Mesendoderm (in vitro differentiated cells): ENCODE measurements around the gene LRFN5.

Experiments used
- DNase-seq: peaks from one replicate; pipeline ENCODE4 v3.0.0; 2013
- H2AK5ac ChIP-seq: 2 replicates; pipeline ENCODE4 v1.6.1; 2013; ENCODE audit warnings: low read length, inconsistent platforms
- H2BK120ac ChIP-seq: 2 replicates; pipeline ENCODE4 v1.6.1; 2013; ENCODE audit warnings: low read depth, mild to moderate bottlenecking, low read length, moderate library complexity, mixed read lengths
- H2BK15ac ChIP-seq: replicated peaks from 2 replicates; pipeline ENCODE4 v1.6.1; 2013; ENCODE audit warnings: low read depth, mild to moderate bottlenecking, moderate library complexity
- H2BK5ac ChIP-seq: 2 replicates; pipeline ENCODE4 v1.6.1; 2013; ENCODE audit warnings: low read length, inconsistent platforms
- H3K18ac ChIP-seq: 2 replicates; pipeline ENCODE4 v1.6.1; 2013; ENCODE audit warnings: mild to moderate bottlenecking, low read length, mixed read lengths
- H3K23ac ChIP-seq: one replicate; pipeline ENCODE4 v1.6.1; 2013; ENCODE audit warnings: low read length
- H3K27ac ChIP-seq: 2 replicates; pipeline ENCODE4 v1.5.1; 2013; ENCODE audit warnings: low read depth, mild to moderate bottlenecking, inconsistent platforms, low read length, moderate library complexity
- H3K27me3 ChIP-seq: 2 replicates; pipeline ENCODE4 v1.6.1; 2013; ENCODE audit warnings: low read length, control low read depth, mild to moderate bottlenecking, inconsistent platforms; ENCODE audit not compliant: insufficient read depth, poor library complexity
- H3K36me3 ChIP-seq: 2 replicates; pipeline ENCODE4 v1.6.1; 2013; ENCODE audit warnings: low read length, inconsistent platforms; ENCODE audit not compliant: control insufficient read depth, insufficient read depth
- H3K4ac ChIP-seq: one replicate; pipeline ENCODE4 v1.6.1; 2013; ENCODE audit warnings: low read depth, mild to moderate bottlenecking, low read length, moderate library complexity
- H3K4me1 ChIP-seq: 2 replicates; pipeline ENCODE4 v1.6.1; 2013; ENCODE audit warnings: low read depth, low read length, inconsistent platforms; ENCODE audit not compliant: control insufficient read depth
- H3K4me2 ChIP-seq: 2 replicates; pipeline ENCODE4 v1.6.1; 2013; ENCODE audit warnings: low read length
- H3K4me3 ChIP-seq: 2 replicates; pipeline ENCODE4 v1.5.1; 2013; ENCODE audit warnings: mild to moderate bottlenecking, low read length
- H3K56ac ChIP-seq: one replicate; pipeline ENCODE4 v1.6.1; 2013; ENCODE audit warnings: low read length
- H3K79me1 ChIP-seq: 2 replicates; pipeline ENCODE4 v1.6.1; 2013; ENCODE audit warnings: low read length, inconsistent platforms
- H3K79me2 ChIP-seq: 2 replicates; pipeline ENCODE4 v1.6.1; 2013; ENCODE audit warnings: mild to moderate bottlenecking, low read length; ENCODE audit not compliant: control insufficient read depth, insufficient read depth
- H3K9ac ChIP-seq: 2 replicates; pipeline ENCODE4 v1.6.1; 2013; ENCODE audit warnings: low read length, inconsistent platforms
- H4K5ac ChIP-seq: one replicate; pipeline ENCODE4 v1.6.1; 2013; ENCODE audit warnings: low read length
- H4K8ac ChIP-seq: one replicate; pipeline ENCODE4 v1.6.1; 2013; ENCODE audit warnings: low read depth, mild to moderate bottlenecking, control low read depth, low read length, moderate library complexity
- WGBS: extraction: QIAGEN DNeasy Blood & Tissue Kit; methylation state at CpG from one replicate; pipeline ENCODE4 v1.1.7; 2013; ENCODE audit warnings: low lambda C conversion rate, missing lambda C conversion rate; ENCODE audit not compliant: insufficient coverage; ENCODE audit errors: extremely low coverage; 5-methylcytosine and 5-hydroxymethylcytosine counted together

Gene LRFN5

DNA sequence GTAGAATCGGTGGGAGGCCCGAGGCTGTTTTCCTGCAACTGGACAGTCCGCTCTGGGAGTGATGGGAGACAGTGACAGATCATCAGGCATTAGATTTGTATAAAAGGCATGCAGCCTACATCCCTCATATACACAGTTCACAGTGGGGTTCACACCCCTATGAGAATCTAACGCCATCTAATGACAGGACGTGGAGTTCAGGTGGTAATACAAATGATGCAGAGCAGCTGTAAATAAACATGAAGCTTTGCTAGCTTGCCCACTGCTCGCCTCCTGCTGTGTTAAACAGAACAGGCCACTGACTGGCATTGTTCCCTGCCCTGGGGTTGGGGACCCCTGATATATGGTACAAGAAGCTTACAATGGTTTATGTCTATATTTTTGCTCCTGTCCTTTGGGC is 179.0 kb downstream of the LRFN5 start:
- H3K9ac ChIP-seq: no peak overlapping the region
- no peak overlapping the region for H3K18ac ChIP-seq
- no peak overlapping the region for H3K56ac ChIP-seq
- no peaks in the 10 kb centered on the region for H3K79me2 ChIP-seq
- H3K4me2 ChIP-seq: no peak overlapping the region
- H2BK15ac ChIP-seq: no peak overlapping the region
- H4K8ac ChIP-seq: no peak overlapping the region
- H3K27ac ChIP-seq: no peak overlapping the region
- H4K5ac ChIP-seq: no peak overlapping the region
- no peak overlapping the region for H2AK5ac ChIP-seq
- H3K4me3 ChIP-seq: no peak overlapping the region
- H3K4me1 ChIP-seq: no peaks in the 10 kb centered on the region
- no peaks in the 10 kb centered on the region for H3K27me3 ChIP-seq
- H3K23ac ChIP-seq: no peak overlapping the region
- H3K4ac ChIP-seq: no peak overlapping the region
- no CpG with 5 or more reads among the region's 6 CpGs for whole genome bisulfite sequencing
- DNase-seq: peak; percentile 52
- H2BK5ac ChIP-seq: no peak overlapping the region
- no peaks in the 10 kb centered on the region for H3K36me3 ChIP-seq
- no peaks in the 10 kb centered on the region for H3K79me1 ChIP-seq
- H2BK120ac ChIP-seq: no peak overlapping the region

DNA sequence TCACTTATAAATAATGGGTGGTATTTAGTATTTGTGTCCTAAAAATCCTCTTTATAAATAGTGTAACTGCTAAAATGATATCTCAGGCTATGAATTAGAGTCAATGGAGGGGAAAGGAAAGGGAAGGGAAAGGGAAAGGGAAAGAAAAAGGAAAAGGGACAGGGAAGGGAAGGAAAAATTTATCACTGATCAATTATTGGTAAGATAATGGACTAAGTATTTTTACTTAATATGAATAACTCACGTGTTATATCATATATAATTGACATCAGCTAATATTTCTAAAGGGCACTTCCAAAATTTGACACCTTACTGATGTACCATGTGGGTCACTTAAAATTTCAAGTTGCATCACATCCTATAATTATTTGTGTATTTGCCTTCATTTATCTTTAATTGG is 193.1 kb downstream of the LRFN5 start:
- DNase-seq: no peak
- no peak overlapping the region for H2BK15ac ChIP-seq
- H3K4me1 ChIP-seq: no peaks in the 10 kb centered on the region
- no peaks in the 10 kb centered on the region for H3K36me3 ChIP-seq
- H4K8ac ChIP-seq: no peak overlapping the region
- no peaks in the 10 kb centered on the region for H3K79me2 ChIP-seq
- WGBS: no CpG with 5 or more reads among the region's 1 CpG
- H3K4ac ChIP-seq: no peak overlapping the region
- no peak overlapping the region for H2BK5ac ChIP-seq
- no peak overlapping the region for H3K18ac ChIP-seq
- H3K79me1 ChIP-seq: no peaks in the 10 kb centered on the region
- H3K27ac ChIP-seq: no peak overlapping the region
- H2AK5ac ChIP-seq: no peak overlapping the region
- no peak overlapping the region for H3K4me3 ChIP-seq
- no peak overlapping the region for H3K4me2 ChIP-seq
- no peak overlapping the region for H3K56ac ChIP-seq
- no peak overlapping the region for H3K23ac ChIP-seq
- no peak overlapping the region for H3K9ac ChIP-seq
- no peaks in the 10 kb centered on the region for H3K27me3 ChIP-seq
- H2BK120ac ChIP-seq: no peak overlapping the region
- no peak overlapping the region for H4K5ac ChIP-seq

DNA sequence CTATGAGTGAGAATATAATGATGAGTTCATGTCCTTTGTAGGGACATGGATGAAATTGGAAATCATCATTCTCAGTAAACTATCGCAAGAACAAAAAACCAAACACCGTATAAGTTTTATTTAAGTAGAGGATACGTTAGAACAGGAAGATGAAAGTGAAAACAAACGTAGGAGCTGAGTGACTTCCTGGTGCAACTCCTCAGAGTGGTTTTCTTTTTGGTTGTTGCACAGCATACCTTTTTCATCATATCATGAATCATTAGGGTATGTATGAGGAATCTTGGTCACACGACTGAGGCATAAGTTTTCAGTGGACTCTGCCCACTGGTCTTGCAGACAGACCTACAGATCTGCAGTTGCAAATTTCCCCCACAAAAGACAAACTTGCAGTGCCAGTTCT is 199.0 kb downstream of the LRFN5 start:
- H3K56ac ChIP-seq: no peak overlapping the region
- H3K27ac ChIP-seq: no peak overlapping the region
- H3K4me1 ChIP-seq: no peaks in the 10 kb centered on the region
- H3K27me3 ChIP-seq: no peaks in the 10 kb centered on the region
- no peak overlapping the region for H2BK5ac ChIP-seq
- H3K4me2 ChIP-seq: no peak overlapping the region
- no peak overlapping the region for H3K4ac ChIP-seq
- H3K79me1 ChIP-seq: no peaks in the 10 kb centered on the region
- no peak for DNase-seq
- H3K4me3 ChIP-seq: no peak overlapping the region
- H2BK120ac ChIP-seq: no peak overlapping the region
- no peak overlapping the region for H3K23ac ChIP-seq
- H4K8ac ChIP-seq: no peak overlapping the region
- no peak overlapping the region for H2AK5ac ChIP-seq
- no peaks in the 10 kb centered on the region for H3K36me3 ChIP-seq
- H4K5ac ChIP-seq: no peak overlapping the region
- no peak overlapping the region for H2BK15ac ChIP-seq
- no peak overlapping the region for H3K9ac ChIP-seq
- WGBS: no CpG with 5 or more reads among the region's 5 CpGs
- H3K18ac ChIP-seq: no peak overlapping the region
- no peaks in the 10 kb centered on the region for H3K79me2 ChIP-seq

DNA sequence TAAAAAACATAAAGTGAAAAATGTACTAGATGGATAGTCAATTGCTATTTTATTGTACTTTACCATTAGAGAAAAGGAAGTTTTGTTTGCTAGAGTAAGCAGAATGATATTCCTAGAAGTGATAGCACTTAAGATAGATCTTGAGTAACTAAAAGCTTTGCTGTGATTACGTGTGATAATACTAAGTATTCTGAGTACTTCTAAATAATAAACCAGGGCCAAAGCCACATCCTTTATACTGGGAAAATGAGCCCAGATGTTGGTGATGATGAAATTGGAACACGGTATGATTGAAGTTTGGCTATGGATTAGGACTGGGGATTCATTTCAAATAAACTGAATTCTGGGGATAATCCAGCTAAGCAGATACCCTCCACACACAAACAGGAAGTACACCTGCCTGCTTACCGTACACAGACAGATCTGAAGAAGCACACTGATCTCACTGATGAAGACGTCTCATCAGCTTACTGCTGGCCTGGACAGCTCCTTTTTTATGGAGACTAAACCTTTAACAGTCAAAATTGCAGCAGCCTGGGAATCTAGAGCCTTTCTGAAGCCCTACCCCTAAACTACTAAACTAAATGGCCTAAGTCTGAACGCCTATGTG is 199.8 kb downstream of the LRFN5 start:
- no CpG with 5 or more reads among the region's 5 CpGs for whole genome bisulfite sequencing

DNA sequence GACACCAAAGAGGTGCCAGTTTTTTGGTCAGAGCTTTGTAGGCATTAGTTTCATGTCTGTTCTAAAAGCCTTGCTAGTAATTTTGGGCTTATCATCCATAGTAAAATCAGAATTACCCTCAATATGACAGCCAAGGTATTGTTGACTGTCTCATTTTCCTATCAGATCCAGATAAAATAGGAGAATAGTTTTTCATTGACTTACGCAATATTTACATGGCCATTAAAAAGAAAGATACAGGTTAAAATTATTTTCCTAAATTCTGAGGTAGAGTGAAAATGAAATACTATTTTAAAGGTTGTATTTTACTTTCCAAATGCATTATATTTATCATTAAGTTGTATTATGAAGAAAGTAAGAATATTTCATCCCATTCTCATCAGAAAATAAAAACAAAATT is 203.7 kb downstream of the LRFN5 start:
- H3K4me2 ChIP-seq: no peak overlapping the region
- H3K36me3 ChIP-seq: no peaks in the 10 kb centered on the region
- no peaks in the 10 kb centered on the region for H3K27me3 ChIP-seq
- no peak overlapping the region for H3K27ac ChIP-seq
- no peak overlapping the region for H3K56ac ChIP-seq
- no peaks in the 10 kb centered on the region for H3K4me1 ChIP-seq
- DNase-seq: no peak
- H2BK15ac ChIP-seq: no peak overlapping the region
- H2BK5ac ChIP-seq: no peak overlapping the region
- H4K5ac ChIP-seq: no peak overlapping the region
- no peaks in the 10 kb centered on the region for H3K79me1 ChIP-seq
- H3K23ac ChIP-seq: no peak overlapping the region
- no peaks in the 10 kb centered on the region for H3K79me2 ChIP-seq
- H3K9ac ChIP-seq: no peak overlapping the region
- H3K18ac ChIP-seq: no peak overlapping the region
- no peak overlapping the region for H4K8ac ChIP-seq
- H2AK5ac ChIP-seq: no peak overlapping the region
- no CpG with 5 or more reads among the region's 1 CpG for WGBS
- no peak overlapping the region for H3K4me3 ChIP-seq
- H3K4ac ChIP-seq: no peak overlapping the region
- no peak overlapping the region for H2BK120ac ChIP-seq

More for the DNA sequence above, 199.8 kb downstream of the LRFN5 start:
- no peaks in the 10 kb centered on the region for H3K27me3 ChIP-seq
- H3K79me2 ChIP-seq: no peaks in the 10 kb centered on the region
- H3K27ac ChIP-seq: no peak overlapping the region
- no peak overlapping the region for H3K9ac ChIP-seq
- no peak overlapping the region for H3K4ac ChIP-seq
- H4K8ac ChIP-seq: no peak overlapping the region
- H2BK5ac ChIP-seq: no peak overlapping the region
- no peak overlapping the region for H2AK5ac ChIP-seq
- H3K23ac ChIP-seq: no peak overlapping the region
- H3K56ac ChIP-seq: no peak overlapping the region
- DNase-seq: no peak
- H2BK15ac ChIP-seq: no peak overlapping the region
- no peak overlapping the region for H3K4me3 ChIP-seq
- no peak overlapping the region for H3K18ac ChIP-seq
- no peaks in the 10 kb centered on the region for H3K4me1 ChIP-seq
- H3K4me2 ChIP-seq: no peak overlapping the region
- no peaks in the 10 kb centered on the region for H3K79me1 ChIP-seq
- no peaks in the 10 kb centered on the region for H3K36me3 ChIP-seq
- no peak overlapping the region for H2BK120ac ChIP-seq
- no peak overlapping the region for H4K5ac ChIP-seq

DNA sequence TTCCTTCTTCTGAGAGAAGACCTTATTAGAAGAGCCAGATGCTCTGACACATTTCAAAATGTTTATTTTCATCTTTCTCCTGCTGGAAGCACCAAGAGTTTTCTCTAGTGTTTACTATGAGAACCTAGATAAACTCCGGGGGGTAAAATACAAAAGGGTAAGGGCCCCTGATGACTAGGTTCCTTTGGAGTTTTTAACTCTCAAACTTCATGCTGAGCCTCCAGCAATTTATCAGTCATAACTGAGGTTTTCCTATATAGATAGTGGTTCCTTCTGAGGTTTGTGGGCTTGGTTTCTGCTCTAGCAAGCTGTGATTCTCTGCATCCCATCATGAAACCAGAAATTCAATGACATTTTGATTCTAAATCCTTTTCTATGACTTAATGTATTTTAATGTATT is 210.9 kb downstream of the LRFN5 start:
- H2BK15ac ChIP-seq: no peak overlapping the region
- no peak overlapping the region for H3K4me2 ChIP-seq

More for the DNA sequence above, 210.9 kb downstream of the LRFN5 start:
- H2BK120ac ChIP-seq: no peak overlapping the region
- no peaks in the 10 kb centered on the region for H3K36me3 ChIP-seq
- H3K27ac ChIP-seq: no peak overlapping the region
- H2AK5ac ChIP-seq: no peak overlapping the region
- no peak overlapping the region for H2BK5ac ChIP-seq
- H3K4ac ChIP-seq: no peak overlapping the region
- no peaks in the 10 kb centered on the region for H3K79me1 ChIP-seq
- DNase-seq: no peak
- no peak overlapping the region for H3K56ac ChIP-seq
- no CpG with 5 or more reads among the region's 1 CpG for WGBS
- H3K23ac ChIP-seq: no peak overlapping the region
- H3K4me1 ChIP-seq: no peaks in the 10 kb centered on the region
- H3K9ac ChIP-seq: no peak overlapping the region
- no peaks in the 10 kb centered on the region for H3K79me2 ChIP-seq
- H4K8ac ChIP-seq: no peak overlapping the region
- H4K5ac ChIP-seq: no peak overlapping the region
- H3K18ac ChIP-seq: no peak overlapping the region
- no peak overlapping the region for H3K4me3 ChIP-seq
- no peaks in the 10 kb centered on the region for H3K27me3 ChIP-seq
